Neuronal stem cell (in vitro differentiated cells): ENCODE results near the gene PIH1D2. TPM values are rescaled to one million over a fixed set of nuclear protein-coding genes. Genes with fewer than 3 reads are reported as not detected.

ENCODE experiments used
- DNase-seq: peaks from one replicate; pipeline ENCODE4 v3.0.0-alpha.2; 2013; ENCODE audit warnings: low spot score
- H2AFZ ChIP-seq: one replicate; pipeline ENCODE4 v1.6.1; 2013; ENCODE audit warnings: mild to moderate bottlenecking, low read length, inconsistent platforms
- H2AK5ac ChIP-seq: 2 replicates; pipeline ENCODE4 v1.6.1; 2013; ENCODE audit warnings: low read depth, mild to moderate bottlenecking, inconsistent platforms, low read length, moderate library complexity, mixed read lengths
- H2BK120ac ChIP-seq: 2 replicates; pipeline ENCODE4 v1.6.1; 2013; ENCODE audit warnings: low read depth, mild to moderate bottlenecking, inconsistent platforms, low read length, moderate library complexity, mixed read lengths
- H2BK12ac ChIP-seq: one replicate; pipeline ENCODE4 v1.6.1; 2013; ENCODE audit warnings: low read length, inconsistent platforms
- H2BK15ac ChIP-seq: 2 replicates; pipeline ENCODE4 v1.6.1; 2013; ENCODE audit warnings: mild to moderate bottlenecking, low read length, inconsistent platforms, mixed read lengths
- H2BK5ac ChIP-seq: one replicate; pipeline ENCODE4 v1.6.1; 2013; ENCODE audit warnings: inconsistent platforms, mild to moderate bottlenecking, low read length, moderate library complexity
- H3K14ac ChIP-seq: one replicate; pipeline ENCODE4 v1.6.1; 2013; ENCODE audit warnings: low read length, inconsistent platforms
- H3K18ac ChIP-seq: 2 replicates; pipeline ENCODE4 v1.6.1; 2013; ENCODE audit warnings: low read length, inconsistent platforms
- H3K23ac ChIP-seq: 2 replicates; pipeline ENCODE4 v1.6.1; 2013; ENCODE audit warnings: low read depth, mild to moderate bottlenecking, mixed read lengths, low read length, inconsistent platforms; ENCODE audit not compliant: poor library complexity
- H3K27ac ChIP-seq: replicated peaks from 3 replicates; pipeline ENCODE4 v1.5.1; 2013; ENCODE audit warnings: low read length, inconsistent platforms
- H3K27me3 ChIP-seq, 3 experiments: 2 replicates each; pipeline ENCODE4 v1.6.1; 2013; ENCODE audit warnings: low read length in 3 of 3, mild to moderate bottlenecking in 2 of 3, inconsistent platforms in 1 of 3, low read depth in 1 of 3, mixed read lengths in 1 of 3, moderate library complexity in 1 of 3; ENCODE audit not compliant: control insufficient read depth in 3 of 3, insufficient read depth in 3 of 3
- H3K36me3 ChIP-seq, 2 donors: replicated peaks in 1 of 2; 2 replicates each; pipeline ENCODE4 v1.6.1; 2013; ENCODE audit warnings: low read length in 2 of 2; ENCODE audit not compliant: control insufficient read depth in 2 of 2, insufficient read depth in 2 of 2
- H3K4ac ChIP-seq: 2 replicates; pipeline ENCODE4 v1.6.1; 2013; ENCODE audit warnings: inconsistent platforms, mild to moderate bottlenecking, low read length, moderate library complexity
- H3K4me1 ChIP-seq, 2 donors: 1 replicate in 1 of 2; 2 replicates in 1 of 2; pipeline ENCODE4 v1.6.1; 2013; ENCODE audit warnings: low read length in 2 of 2, low read depth in 1 of 2; ENCODE audit not compliant: control insufficient read depth in 2 of 2, insufficient read depth in 1 of 2
- H3K4me2 ChIP-seq: one replicate; pipeline ENCODE4 v1.6.1; 2013; ENCODE audit warnings: mild to moderate bottlenecking, low read length, inconsistent platforms; ENCODE audit not compliant: insufficient read depth, poor library complexity, severe bottlenecking
- H3K4me3 ChIP-seq, 2 donors: 2 replicates each; pipeline ENCODE4 v1.5.1; 2013; ENCODE audit warnings: low read length in 2 of 2, mild to moderate bottlenecking in 2 of 2, inconsistent platforms in 1 of 2, moderate library complexity in 1 of 2
- H3K79me1 ChIP-seq: one replicate; pipeline ENCODE4 v1.6.1; 2013; ENCODE audit warnings: low read depth, mild to moderate bottlenecking, inconsistent platforms, low read length, moderate library complexity
- H3K9ac ChIP-seq: one replicate; pipeline ENCODE4 v1.6.1; 2013; ENCODE audit warnings: mild to moderate bottlenecking, low read depth, low read length, inconsistent platforms; ENCODE audit not compliant: poor library complexity
- H3K9me3 ChIP-seq, 2 donors: replicated peaks in 1 of 2; 2 replicates each; pipeline versions ENCODE3 to v1.6.1; 2013; ENCODE audit warnings: low read length in 2 of 2, mild to moderate bottlenecking in 2 of 2, inconsistent platforms in 1 of 2, low read depth in 1 of 2, mixed read lengths in 1 of 2, moderate library complexity in 1 of 2; ENCODE audit not compliant: control insufficient read depth in 2 of 2, insufficient read depth in 1 of 2
- H4K8ac ChIP-seq: one replicate; pipeline ENCODE4 v1.6.1; 2013; ENCODE audit warnings: low read depth, mild to moderate bottlenecking, inconsistent platforms, low read length, moderate library complexity
- H4K91ac ChIP-seq: one replicate; pipeline ENCODE4 v1.6.1; 2013; ENCODE audit warnings: low read length, low read depth, mild to moderate bottlenecking, inconsistent platforms; ENCODE audit not compliant: poor library complexity
- WGBS, 2 donors: extraction: QIAGEN DNeasy Blood & Tissue Kit; methylation state at CpG; one replicate each; pipeline ENCODE4 v1.1.7; 2013; ENCODE audit warnings: missing lambda C conversion rate in 2 of 2, mixed read lengths in 1 of 2; ENCODE audit not compliant: insufficient read length in 2 of 2, insufficient replicate concordance in 1 of 2; ENCODE audit errors: extremely low coverage in 2 of 2; 5-methylcytosine and 5-hydroxymethylcytosine counted together
- small RNA-seq: library from polyadenylated mRNA; stranded (forward); fragments of <200 nt; extraction: miRNeasy Mini kit (QIAGEN cat#:217004); gene quantifications from one replicate; pipeline ENCODE3, GENCODE V24; 2013; ENCODE audit not compliant: insufficient read depth

Gene PIH1D2

DNA sequence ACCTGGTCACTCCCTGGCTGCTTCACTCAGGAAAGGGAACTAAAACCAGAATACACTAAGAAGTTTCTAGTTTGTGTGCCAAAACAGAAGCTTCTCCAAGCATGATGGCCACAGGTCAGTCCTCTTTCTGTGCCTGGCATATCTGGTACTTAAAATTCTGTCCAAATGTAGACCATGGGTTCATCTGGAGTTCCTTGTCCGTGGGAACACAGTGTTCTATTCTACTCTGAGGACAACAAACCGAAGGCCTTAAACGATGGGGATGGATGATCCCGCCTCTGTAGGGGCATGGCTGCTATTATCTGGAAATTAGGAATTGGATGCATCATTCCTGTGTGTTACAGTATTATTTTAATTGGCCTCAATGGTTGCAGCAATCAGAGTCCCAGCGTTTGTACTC, 54.8 kb downstream of the PIH1D2 start:
- H2BK120ac ChIP-seq, result no peak overlapping the region
- H3K14ac ChIP-seq, result no peak overlapping the region
- H3K4me2 ChIP-seq, result no peak overlapping the region
- no peak overlapping the region for H2BK5ac ChIP-seq
- H3K36me3 ChIP-seq, result peaks cover 5 to 73% of the 10 kb centered on the region in 2 donors
- WGBS, 2 donors, result no CpG with 5 or more reads among the region's 5 CpGs
- H3K9me3 ChIP-seq, result no peaks in the 10 kb centered on the region
- no peak overlapping the region for H3K27ac ChIP-seq
- H3K23ac ChIP-seq, result no peak overlapping the region
- no peak overlapping the region for H3K4ac ChIP-seq
- no peak overlapping the region for H2AFZ ChIP-seq
- peaks cover under 1 to 7% of the 10 kb centered on the region in 2 donors for H3K4me1 ChIP-seq
- no peak overlapping the region for H3K18ac ChIP-seq
- no peak overlapping the region for H2BK15ac ChIP-seq
- H3K9ac ChIP-seq, result no peak overlapping the region
- H4K8ac ChIP-seq, result no peak overlapping the region
- H4K91ac ChIP-seq, result no peak overlapping the region
- H3K4me3 ChIP-seq, result no peak overlapping the region
- no peak overlapping the region for H2AK5ac ChIP-seq
- H3K79me1 ChIP-seq, result no peaks in the 10 kb centered on the region
- DNase-seq, result no peak
- H2BK12ac ChIP-seq, result no peak overlapping the region
- no peaks in the 10 kb centered on the region for H3K27me3 ChIP-seq

Small RNAs within 50 kb of the gene (small RNA-seq; reads per million reads assigned to genes)
- gene AP000907.3, result not detected
- not detected for gene RNU6-893P
